Endothelial cell (in vitro differentiated cells): ENCODE results near the gene FCRL2. TPM values are rescaled to one million over a fixed set of nuclear protein-coding genes. Genes with fewer than 3 reads are reported as not detected.

Experiments used
- DNase-seq: peaks from one replicate; pipeline ENCODE4 v3.0.0; 2021; ENCODE audit warnings: low spot score
- H3K27ac Mint-ChIP-seq: one replicate; pipeline ENCODE4 v1.8.0; 2021; ENCODE audit warnings: mixed read lengths, inconsistent platforms; ENCODE audit not compliant: unreplicated experiment
- H3K27me3 Mint-ChIP-seq: one replicate; pipeline ENCODE4 v1.8.0; 2021; ENCODE audit warnings: mild to moderate bottlenecking, moderate library complexity, mixed read lengths, inconsistent platforms; ENCODE audit not compliant: unreplicated experiment
- H3K36me3 Mint-ChIP-seq: one replicate; pipeline ENCODE4 v1.8.0; 2021; ENCODE audit warnings: mild to moderate bottlenecking, low read depth, mixed read lengths, inconsistent platforms; ENCODE audit not compliant: unreplicated experiment
- H3K4me1 Mint-ChIP-seq: one replicate; pipeline ENCODE4 v1.8.0; 2021; ENCODE audit warnings: mild to moderate bottlenecking, mixed read lengths, inconsistent platforms; ENCODE audit not compliant: unreplicated experiment
- H3K4me3 Mint-ChIP-seq: one replicate; pipeline ENCODE4 v1.8.0; 2021; ENCODE audit warnings: mild to moderate bottlenecking, mixed read lengths, inconsistent platforms; ENCODE audit not compliant: unreplicated experiment
- H3K9me3 Mint-ChIP-seq: one replicate; pipeline ENCODE4 v1.8.0; 2021; ENCODE audit warnings: mixed read lengths, inconsistent platforms; ENCODE audit not compliant: unreplicated experiment
- CTCF ChIP-seq: fragments of 200-600 bp; sonication (generic); IDR thresholded peaks from one replicate; pipeline ENCODE4 v1.5.0; 2021; ENCODE audit warnings: antibody characterized with exemption; ENCODE audit not compliant: unreplicated experiment
- total RNA-seq: library from RNA; stranded (reverse); fragmentation: NEBNext Ultra II Directional; extraction: Animal tissue kit (Norgen Biotek cat#: 25700); gene quantifications from one replicate; pipeline ENCODE4 v1.2.1, GENCODE V29; 2021; ENCODE audit not compliant: unreplicated experiment

The FCRL2 gene
- total RNA-seq, 1 donor from 2014 or later: not detected

GRCh38 chr1:157734321-157734720 lies 42.6 kb downstream of the FCRL2 start:
- TF ChIP-seq CTCF: no peak
- no peaks in the 10 kb centered on the region for H3K4me1 Mint-ChIP-seq
- DNase-seq: no peak
- no peaks in the 10 kb centered on the region for H3K36me3 Mint-ChIP-seq
- no peaks in the 10 kb centered on the region for H3K27me3 Mint-ChIP-seq
- H3K4me3 Mint-ChIP-seq: no peak overlapping the region
- no peaks in the 10 kb centered on the region for H3K9me3 Mint-ChIP-seq
- H3K27ac Mint-ChIP-seq: no peak overlapping the region

GRCh38 chr1:157732755-157733154 lies 44.2 kb downstream of the FCRL2 start:
- Mint-ChIP-seq H3K27ac (no peak overlapping the region), H3K36me3 (no peaks in the 10 kb centered on the region), H3K27me3 (no peaks in the 10 kb centered on the region), H3K9me3 (no peaks in the 10 kb centered on the region), H3K4me3 (no peak overlapping the region), H3K4me1 (no peaks in the 10 kb centered on the region)
- TF ChIP-seq CTCF: no peak
- DNase-seq: no peak

- H3K27me3 Mint-ChIP-seq: peaks cover 2% of the 10 kb centered on the region
- peaks cover 7% of the 10 kb centered on the region for H3K36me3 Mint-ChIP-seq
- no peak overlapping the region for H3K4me3 Mint-ChIP-seq
- H3K4me1 Mint-ChIP-seq: no peaks in the 10 kb centered on the region
- no peak overlapping the region for H3K27ac Mint-ChIP-seq
- DNase-seq: no peak
- peaks cover 11% of the 10 kb centered on the region for H3K9me3 Mint-ChIP-seq
- TF ChIP-seq CTCF: no peak
Observed at GRCh38 chr1:157725221-157725577, 51.7 kb downstream of the FCRL2 start.

- H3K27me3 Mint-ChIP-seq: peaks cover 2% of the 10 kb centered on the region
Observed at GRCh38 chr1:157724537-157725220, 52.3 kb downstream of the FCRL2 start.

More at GRCh38 chr1:157724537-157725220, 52.3 kb downstream of the FCRL2 start:
- Mint-ChIP-seq H3K9me3 (peaks cover 11% of the 10 kb centered on the region), H3K27ac (no peak overlapping the region), H3K4me3 (no peak overlapping the region), H3K36me3 (peaks cover 7% of the 10 kb centered on the region), H3K4me1 (no peaks in the 10 kb centered on the region)
- no peak for DNase-seq
- TF ChIP-seq CTCF: no peak
